OCI-LY3 (cell line): Measurements from ENCODE around the gene COL13A1.

Source experiments
- H2AFZ ChIP-seq: fragments of 200-600, 300-600 bp; shearing (Covaris generic); 2 replicates; pipeline ENCODE4 v1.6.0; 2014; ENCODE audit warnings: antibody characterized with exemption, low read depth, low read length
- H3K27ac ChIP-seq: fragments of 200-600, 300-600 bp; sonication (generic); 2 replicates; pipeline ENCODE4 v1.5.1; 2014; ENCODE audit warnings: mild to moderate bottlenecking, low read length, moderate library complexity, mixed read lengths
- H3K27me3 ChIP-seq: fragments of 200-600, 300-600 bp; sonication (generic); 2 replicates; pipeline ENCODE4 v1.6.1; 2014; ENCODE audit warnings: low read depth, low read length, mixed read lengths
- H3K36me3 ChIP-seq: fragments of 200-600, 300-600 bp; sonication (generic); replicated peaks from 2 replicates; pipeline ENCODE3; 2014; ENCODE audit warnings: low read depth, low read length, mixed read lengths
- H3K4me1 ChIP-seq: fragments of 300-600, 200-600 bp; sonication (generic); 2 replicates; pipeline ENCODE4 v1.6.1; 2014; ENCODE audit warnings: low read length, mixed read lengths
- H3K4me2 ChIP-seq: fragments of 200-600, 300-600 bp; sonication (generic); 2 replicates; pipeline ENCODE4 v1.6.1; 2014; ENCODE audit warnings: low read length, mixed read lengths
- H3K4me3 ChIP-seq: fragments of 300-600, 200-600 bp; sonication (generic); 2 replicates; pipeline ENCODE4 v1.5.1; 2014; ENCODE audit warnings: antibody characterized with exemption, mild to moderate bottlenecking, low read length, moderate library complexity
- H3K79me2 ChIP-seq: fragments of 300-600, 200-600 bp; shearing (Covaris generic); 2 replicates; pipeline ENCODE4 v1.6.1; 2014; ENCODE audit warnings: mild to moderate bottlenecking, low read length, mixed read lengths
- H3K9ac ChIP-seq: fragments of 300-600, 200-600 bp; shearing (Covaris generic); 2 replicates; pipeline ENCODE4 v1.6.0; 2014; ENCODE audit warnings: mild to moderate bottlenecking, low read length, moderate library complexity
- H3K9me3 ChIP-seq: fragments of 200-600, 300-600 bp; shearing (Covaris generic); 2 replicates; pipeline ENCODE4 v1.6.1; 2014; ENCODE audit warnings: low read length, mixed read lengths; ENCODE audit not compliant: insufficient read depth
- H4K20me1 ChIP-seq: fragments of 200-600, 300-600 bp; sonication (generic); 2 replicates; pipeline ENCODE4 v1.6.1; 2016; ENCODE audit warnings: low read length, mixed read lengths; ENCODE audit not compliant: insufficient read depth
- EZH2phosphoT487 ChIP-seq: fragments of 200-600 bp; shearing (Covaris generic); IDR thresholded peaks from 2 replicates; pipeline ENCODE4 v1.6.1; 2018; ENCODE audit warnings: antibody characterized with exemption, mixed run types, low read depth
- TF ChIP-seq, protein P1 (sequence below): fragments of 200-600, 300-600 bp; sonication (generic); IDR thresholded peaks from 2 replicates; pipeline ENCODE4 v1.5.1; 2014; ENCODE audit warnings: antibody characterized with exemption, low read length, low read depth

Gene COL13A1

DNA sequence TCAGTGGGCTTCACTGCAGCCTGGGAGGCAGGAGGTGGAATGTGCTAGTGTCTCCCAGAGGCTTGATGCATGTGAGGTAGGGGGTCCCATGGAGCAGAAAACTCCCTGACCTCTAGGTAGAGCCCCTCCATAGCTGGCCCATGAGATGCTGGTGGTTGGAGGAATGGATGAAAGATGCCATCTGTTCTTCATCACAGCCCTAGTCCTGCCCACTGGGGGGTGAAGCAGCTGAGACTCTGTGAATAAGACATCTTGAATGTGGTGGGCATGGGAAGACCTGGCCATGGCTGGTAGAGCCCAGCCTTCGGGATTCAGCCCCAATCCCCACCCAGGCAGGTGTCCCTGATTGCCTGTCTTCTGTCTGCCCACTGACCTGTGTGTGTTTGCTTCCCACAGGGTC is 92.5 kb downstream of the COL13A1 start:
- Histone ChIP-seq H3K9ac (no peak overlapping the region), H3K4me2 (no peak overlapping the region), H2AFZ (no peak overlapping the region), H4K20me1 (no peaks in the 10 kb centered on the region), H3K27ac (no peak overlapping the region), H3K9me3 (no peaks in the 10 kb centered on the region), H3K36me3 (no peaks in the 10 kb centered on the region), H3K79me2 (no peaks in the 10 kb centered on the region), H3K27me3 (no peaks in the 10 kb centered on the region), H3K4me3 (no peak overlapping the region), H3K4me1 (peaks cover 3% of the 10 kb centered on the region)
- no peak for TF ChIP-seq EZH2phosphoT487
- TF ChIP-seq, protein P1, sequence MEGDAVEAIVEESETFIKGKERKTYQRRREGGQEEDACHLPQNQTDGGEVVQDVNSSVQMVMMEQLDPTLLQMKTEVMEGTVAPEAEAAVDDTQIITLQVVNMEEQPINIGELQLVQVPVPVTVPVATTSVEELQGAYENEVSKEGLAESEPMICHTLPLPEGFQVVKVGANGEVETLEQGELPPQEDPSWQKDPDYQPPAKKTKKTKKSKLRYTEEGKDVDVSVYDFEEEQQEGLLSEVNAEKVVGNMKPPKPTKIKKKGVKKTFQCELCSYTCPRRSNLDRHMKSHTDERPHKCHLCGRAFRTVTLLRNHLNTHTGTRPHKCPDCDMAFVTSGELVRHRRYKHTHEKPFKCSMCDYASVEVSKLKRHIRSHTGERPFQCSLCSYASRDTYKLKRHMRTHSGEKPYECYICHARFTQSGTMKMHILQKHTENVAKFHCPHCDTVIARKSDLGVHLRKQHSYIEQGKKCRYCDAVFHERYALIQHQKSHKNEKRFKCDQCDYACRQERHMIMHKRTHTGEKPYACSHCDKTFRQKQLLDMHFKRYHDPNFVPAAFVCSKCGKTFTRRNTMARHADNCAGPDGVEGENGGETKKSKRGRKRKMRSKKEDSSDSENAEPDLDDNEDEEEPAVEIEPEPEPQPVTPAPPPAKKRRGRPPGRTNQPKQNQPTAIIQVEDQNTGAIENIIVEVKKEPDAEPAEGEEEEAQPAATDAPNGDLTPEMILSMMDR = no peak

DNA sequence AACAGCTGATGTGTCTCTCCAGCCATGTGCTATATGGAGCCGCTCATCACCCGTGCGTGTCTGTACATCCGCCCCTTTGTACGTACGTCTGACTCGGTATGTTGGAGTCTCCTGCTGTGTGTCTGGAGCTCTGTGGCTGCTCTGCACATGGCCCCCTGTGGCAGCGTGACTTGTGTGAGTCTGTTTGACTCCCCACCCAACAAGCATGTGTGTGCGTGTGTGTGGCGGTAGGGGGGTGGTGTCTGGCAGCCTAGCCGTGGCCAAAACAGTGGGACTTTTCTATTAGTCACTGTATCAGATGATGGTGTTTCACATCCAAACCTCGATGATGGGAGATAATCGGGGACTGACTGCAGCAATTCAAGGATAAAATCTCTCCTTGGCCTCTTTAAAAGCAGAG is 94.1 kb downstream of the COL13A1 start:
- H3K36me3 ChIP-seq = no peaks in the 10 kb centered on the region
- no peak overlapping the region for H2AFZ ChIP-seq
- no peaks in the 10 kb centered on the region for H3K27me3 ChIP-seq
- H3K4me3 ChIP-seq = no peak overlapping the region
- no peaks in the 10 kb centered on the region for H3K79me2 ChIP-seq
- no peak overlapping the region for H3K4me2 ChIP-seq
- H4K20me1 ChIP-seq = no peaks in the 10 kb centered on the region
- TF ChIP-seq, protein P1 = no peak
- no peak for TF ChIP-seq EZH2phosphoT487
- H3K27ac ChIP-seq = no peak overlapping the region
- H3K4me1 ChIP-seq = peaks cover 6% of the 10 kb centered on the region
- H3K9ac ChIP-seq = no peak overlapping the region
- no peaks in the 10 kb centered on the region for H3K9me3 ChIP-seq

DNA sequence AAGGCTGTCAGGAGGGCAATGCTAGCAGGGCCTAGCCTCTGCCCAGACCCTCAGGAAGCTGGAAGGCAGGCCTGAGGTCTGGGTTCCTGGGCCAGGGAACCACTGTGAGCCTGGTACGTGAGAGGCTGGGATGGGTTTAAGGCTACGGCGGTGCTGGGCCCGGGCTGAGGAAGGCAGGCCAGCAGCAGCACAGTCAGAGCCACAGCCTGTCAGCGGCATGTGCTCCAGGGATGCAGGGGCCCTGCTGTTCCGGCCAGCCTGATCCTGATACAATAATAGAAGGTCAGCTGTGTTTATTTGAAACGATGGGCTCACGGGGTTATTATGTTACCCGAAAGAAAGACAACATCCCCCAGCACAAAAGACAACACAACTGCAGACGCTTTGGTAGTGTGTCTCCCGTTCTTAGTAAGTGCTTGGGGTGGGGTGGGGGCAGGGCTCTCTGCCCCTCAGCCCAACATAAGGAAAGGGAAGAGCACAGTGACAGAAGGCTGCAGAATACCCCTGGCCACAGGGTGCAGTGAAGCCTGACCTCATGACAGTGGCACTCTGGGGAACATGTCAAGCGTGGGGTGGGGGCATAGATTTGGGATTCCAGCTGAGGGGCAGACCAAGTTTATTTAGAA is 95.0 kb downstream of the COL13A1 start:
- Histone ChIP-seq H2AFZ (no peak overlapping the region), H3K27me3 (no peaks in the 10 kb centered on the region)

DNA sequence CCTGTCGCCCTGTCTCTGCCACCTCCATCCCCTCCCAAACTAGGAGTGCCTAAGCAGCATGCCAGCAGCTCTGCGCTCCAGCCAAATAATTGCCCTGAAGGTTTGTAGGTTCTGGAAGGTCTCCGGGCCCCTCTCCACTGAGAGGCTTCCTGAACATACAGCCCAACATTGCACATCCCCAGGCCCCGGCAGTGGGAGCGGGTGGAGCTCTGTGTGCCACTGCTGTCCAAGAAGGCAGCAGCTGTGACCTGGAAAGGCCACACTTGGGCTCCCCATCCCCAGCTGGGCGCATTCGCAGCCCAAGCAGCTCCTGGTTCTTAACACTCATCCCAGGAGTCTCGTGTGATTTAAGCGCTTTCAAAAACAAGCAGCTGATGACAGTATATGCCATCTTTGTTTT is 95.7 kb downstream of the COL13A1 start:
- H2AFZ ChIP-seq = no peak overlapping the region

More for the DNA sequence above, 95.0 kb downstream of the COL13A1 start:
- no peaks in the 10 kb centered on the region for H3K36me3 ChIP-seq
- no peak for TF ChIP-seq EZH2phosphoT487
- TF ChIP-seq, protein P1 = no peak
- H3K4me1 ChIP-seq = peaks cover 6% of the 10 kb centered on the region
- H3K9ac ChIP-seq = no peak overlapping the region
- H3K4me2 ChIP-seq = no peak overlapping the region
- no peak overlapping the region for H3K4me3 ChIP-seq
- no peaks in the 10 kb centered on the region for H3K79me2 ChIP-seq
- no peak overlapping the region for H3K27ac ChIP-seq
- no peaks in the 10 kb centered on the region for H3K9me3 ChIP-seq
- H4K20me1 ChIP-seq = no peaks in the 10 kb centered on the region

More for the DNA sequence above, 95.7 kb downstream of the COL13A1 start:
- Histone ChIP-seq H3K9ac (no peak overlapping the region), H3K27me3 (no peaks in the 10 kb centered on the region), H3K9me3 (no peaks in the 10 kb centered on the region), H3K4me3 (no peak overlapping the region), H3K79me2 (no peaks in the 10 kb centered on the region), H4K20me1 (no peaks in the 10 kb centered on the region), H3K4me2 (no peak overlapping the region), H3K27ac (no peak overlapping the region), H3K36me3 (no peaks in the 10 kb centered on the region), H3K4me1 (peaks cover 6% of the 10 kb centered on the region)
- TF ChIP-seq, protein P1 = no peak
- TF ChIP-seq EZH2phosphoT487 = no peak
